Measurements from ENCODE around the gene SOWAHA. TPM values are rescaled to one million over a fixed set of nuclear protein-coding genes. Genes with fewer than 3 reads are reported as not detected.

Gene SOWAHA
- polyA plus RNA-seq, 3 donors: not detected

DNA sequence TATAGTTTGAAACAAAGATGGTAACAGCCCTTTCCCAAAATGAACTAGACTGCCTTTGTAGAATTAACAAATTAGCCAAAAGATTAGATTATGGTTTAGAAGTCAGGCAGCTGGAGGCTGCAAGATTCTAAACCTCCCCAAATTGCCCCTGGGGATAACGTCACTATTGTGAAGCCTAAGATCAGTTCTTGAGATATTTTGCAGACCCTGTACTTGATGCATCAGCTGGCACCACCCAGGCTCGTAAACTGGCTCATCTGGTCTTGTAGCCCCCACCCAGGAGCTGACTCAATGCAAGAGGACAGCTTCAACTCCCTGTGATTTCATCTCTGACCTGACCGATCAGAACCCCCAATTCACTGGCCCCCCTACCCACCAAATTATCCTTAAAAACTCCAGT, 4.2 kb upstream of the SOWAHA start:
- H3K36me3 Mint-ChIP-seq: peaks cover 2 to 9% of the 10 kb centered on the region in 2 donors
- H3K4me1 Mint-ChIP-seq: peaks cover 19% of the 10 kb centered on the region
- H3K36me3 ChIP-seq (replicated peaks in 1 of 2; ENCODE audit: control insufficient read depth in 1 of 2, insufficient read depth in 2 of 2, low read length in 2 of 2): no peaks in the 10 kb centered on the region
- H3K9me3 ChIP-seq (replicated peaks in 1 of 2; ENCODE audit: control insufficient read depth in 1 of 2, insufficient read depth in 1 of 2, low read length in 2 of 2): peaks cover 0 to 7% of the 10 kb centered on the region in 2 donors
- no peak overlapping the region for H3K4me2 ChIP-seq (replicated peaks; ENCODE audit: extremely low read depth, low read length, poor library complexity, severe bottlenecking)
- no peak for DNase-seq
- H3K27ac Mint-ChIP-seq: no peak overlapping the region
- H3K27ac ChIP-seq (ENCODE audit: low read depth in 1 of 2, low read length in 2 of 2): no peak overlapping the region
- 72% methylated on average over 2 of the region's 3 CpGs for WGBS (ENCODE audit: insufficient coverage)
- H2AFZ ChIP-seq (ENCODE audit: insufficient read depth, low read depth, low read length, poor library complexity, severe bottlenecking): no peak overlapping the region
- intact Hi-C loops (cut with micrococcal nuclease): no loop called here
- H3K27me3 ChIP-seq (ENCODE audit: control insufficient read depth in 2 of 2, insufficient read depth in 2 of 2, low read length in 2 of 2): peaks cover 38 to 56% of the 10 kb centered on the region in 2 donors
- no peaks in the 10 kb centered on the region for H4K20me1 ChIP-seq (ENCODE audit: insufficient read depth, low read length)
- peaks cover 0 to 18% (median 10%) of the 10 kb centered on the region in 7 donors for H3K9me3 Mint-ChIP-seq
- H3K79me2 ChIP-seq (ENCODE audit: insufficient read depth, low read length): no peaks in the 10 kb centered on the region
- no peak overlapping the region for H3K4me3 Mint-ChIP-seq
- H3K27me3 Mint-ChIP-seq (ENCODE audit: low read depth in 3 of 3): peaks cover 54 to 72% (median 57%) of the 10 kb centered on the region in 3 donors
- no peak overlapping the region for H3K4me3 ChIP-seq (replicated peaks in 1 of 3; ENCODE audit: low read depth in 2 of 3, low read length in 3 of 3)
- no peak overlapping the region for H3K9ac ChIP-seq (ENCODE audit: insufficient read depth, low read length, poor library complexity, severe bottlenecking)
- TF ChIP-seq, protein P1, sequence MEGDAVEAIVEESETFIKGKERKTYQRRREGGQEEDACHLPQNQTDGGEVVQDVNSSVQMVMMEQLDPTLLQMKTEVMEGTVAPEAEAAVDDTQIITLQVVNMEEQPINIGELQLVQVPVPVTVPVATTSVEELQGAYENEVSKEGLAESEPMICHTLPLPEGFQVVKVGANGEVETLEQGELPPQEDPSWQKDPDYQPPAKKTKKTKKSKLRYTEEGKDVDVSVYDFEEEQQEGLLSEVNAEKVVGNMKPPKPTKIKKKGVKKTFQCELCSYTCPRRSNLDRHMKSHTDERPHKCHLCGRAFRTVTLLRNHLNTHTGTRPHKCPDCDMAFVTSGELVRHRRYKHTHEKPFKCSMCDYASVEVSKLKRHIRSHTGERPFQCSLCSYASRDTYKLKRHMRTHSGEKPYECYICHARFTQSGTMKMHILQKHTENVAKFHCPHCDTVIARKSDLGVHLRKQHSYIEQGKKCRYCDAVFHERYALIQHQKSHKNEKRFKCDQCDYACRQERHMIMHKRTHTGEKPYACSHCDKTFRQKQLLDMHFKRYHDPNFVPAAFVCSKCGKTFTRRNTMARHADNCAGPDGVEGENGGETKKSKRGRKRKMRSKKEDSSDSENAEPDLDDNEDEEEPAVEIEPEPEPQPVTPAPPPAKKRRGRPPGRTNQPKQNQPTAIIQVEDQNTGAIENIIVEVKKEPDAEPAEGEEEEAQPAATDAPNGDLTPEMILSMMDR (IDR thresholded peaks at IDR 0.05): no peak
- H3K4me1 ChIP-seq (ENCODE audit: control insufficient read depth in 1 of 2, insufficient read depth in 2 of 2, low read length in 2 of 2): peaks cover 0 to 16% of the 10 kb centered on the region in 2 donors

DNA sequence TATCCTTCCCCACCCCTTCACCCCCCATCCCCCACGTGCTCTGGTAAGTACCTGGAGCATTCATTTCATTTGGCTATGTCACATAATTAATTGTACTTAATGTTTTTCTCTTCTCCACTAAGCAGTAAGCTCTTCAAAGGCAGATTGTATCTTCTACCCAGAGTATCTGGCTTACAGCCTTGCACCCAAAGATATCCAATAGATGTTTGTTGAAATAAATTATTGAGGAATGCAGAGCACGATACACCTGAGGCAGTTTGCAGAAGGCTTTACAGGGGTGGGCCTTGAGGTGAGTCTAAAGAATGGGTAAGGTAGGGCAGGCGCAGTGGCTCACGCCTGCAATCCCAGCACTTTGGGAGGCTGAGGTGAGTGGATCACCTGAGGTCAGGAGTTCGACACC, 2.5 kb upstream of the SOWAHA start:
- 83% methylated on average over 2 of the region's 5 CpGs for WGBS (ENCODE audit: insufficient coverage)
- intact Hi-C loops (cut with micrococcal nuclease): loop anchor here in 1 of 2 donors (10.0 kb wide), 1 partner anchor 306 kb away; no protein-coding TSS in a partner anchor
- peaks cover 48 to 70% of the 10 kb centered on the region in 2 donors for H3K27me3 ChIP-seq (ENCODE audit: control insufficient read depth in 2 of 2, insufficient read depth in 2 of 2, low read length in 2 of 2)

More for the DNA sequence above, 2.5 kb upstream of the SOWAHA start:
- peaks cover 6 to 14% of the 10 kb centered on the region in 2 donors for H3K36me3 Mint-ChIP-seq
- H3K27ac ChIP-seq (ENCODE audit: low read depth in 1 of 2, low read length in 2 of 2): no peak overlapping the region
- H3K9me3 ChIP-seq (replicated peaks in 1 of 2; ENCODE audit: control insufficient read depth in 1 of 2, insufficient read depth in 1 of 2, low read length in 2 of 2): peaks cover 4 to 19% of the 10 kb centered on the region in 2 donors
- peaks cover 60 to 84% (median 64%) of the 10 kb centered on the region in 3 donors for H3K27me3 Mint-ChIP-seq (ENCODE audit: low read depth in 3 of 3)
- H3K4me1 Mint-ChIP-seq: peaks cover 14% of the 10 kb centered on the region
- H3K79me2 ChIP-seq (ENCODE audit: insufficient read depth, low read length): no peaks in the 10 kb centered on the region
- H3K36me3 ChIP-seq (replicated peaks in 1 of 2; ENCODE audit: control insufficient read depth in 1 of 2, insufficient read depth in 2 of 2, low read length in 2 of 2): no peaks in the 10 kb centered on the region
- no peaks in the 10 kb centered on the region for H4K20me1 ChIP-seq (ENCODE audit: insufficient read depth, low read length)
- no peak overlapping the region for H3K4me3 ChIP-seq (replicated peaks in 1 of 3; ENCODE audit: low read depth in 2 of 3, low read length in 3 of 3)
- DNase-seq: no peak
- H3K27ac Mint-ChIP-seq: no peak overlapping the region
- peak overlapping the region in 1 of 2 donors; percentile 74 for H3K4me3 Mint-ChIP-seq
- H3K9me3 Mint-ChIP-seq: peaks cover 0 to 21% (median 9%) of the 10 kb centered on the region in 7 donors
- peaks cover 0 to 23% of the 10 kb centered on the region in 2 donors for H3K4me1 ChIP-seq (ENCODE audit: control insufficient read depth in 1 of 2, insufficient read depth in 2 of 2, low read length in 2 of 2)
- no peak overlapping the region for H3K4me2 ChIP-seq (replicated peaks; ENCODE audit: extremely low read depth, low read length, poor library complexity, severe bottlenecking)
- H3K9ac ChIP-seq (ENCODE audit: insufficient read depth, low read length, poor library complexity, severe bottlenecking): no peak overlapping the region
- no peak overlapping the region for H2AFZ ChIP-seq (ENCODE audit: insufficient read depth, low read depth, low read length, poor library complexity, severe bottlenecking)
- TF ChIP-seq, protein P1 (IDR thresholded peaks at IDR 0.05): no peak

Measured in CD14-positive monocyte (primary cell).